A549 (cell line): ENCODE data around the gene EEF2KMT. TPM values are rescaled to one million over a fixed set of nuclear protein-coding genes. Genes with fewer than 3 reads are reported as not detected.

Experiments used
- ATAC-seq, 2 experiments: fragments of 200-7000 bp in 1 of 2; fragments of >200 bp in 1 of 2; cut with Nextera tagmentation in 1 of 2; cut with Tn5 transposase in 1 of 2; 3 replicates each; pipeline versions ENCODE4 v1.8.0 to v1.9.1; 2018 to 2020; ENCODE audit warnings: mild to moderate bottlenecking in 1 of 2, moderate library complexity in 1 of 2
- CTCF ChIA-PET: fragments of 300-600 bp; sonication (Branson Sonifier 250); formaldehyde crosslinking; extraction: SDS; loops from one replicate; lab custom pipeline; 2021; ENCODE audit warnings: antibody characterized with exemption, inconsistent platforms; lab: Yijun Ruan, JAX
- POLR2A ChIA-PET: fragments of 350-600 bp; formaldehyde crosslinking; extraction: SDS; loops from one replicate; lab custom pipeline; 2021; ENCODE audit warnings: antibody characterized with exemption, inconsistent platforms; lab: Yijun Ruan, JAX
- DNase-seq, 2 experiments: peaks; one replicate each; pipeline versions ENCODE4 v3.0.0 to v3.0.0-alpha.2; 2011 to 2016; ENCODE audit warnings: low read depth in 1 of 2, low spot score in 1 of 2
- FAIRE-seq: peaks from 2 replicates; lab custom pipeline; 2011; peaks lifted over from hg19 to GRCh38; lab: Jason Lieb, UNC
- H3K27ac ChIP-seq, 2 experiments: fragments of >200 bp; sonication (Bioruptor Twin); formaldehyde crosslinking; 3 replicates each; pipeline ENCODE4 v1.5.1; 2016 to 2017
- H3K4me1 ChIP-seq: fragments of >200 bp; sonication (Bioruptor Twin); formaldehyde crosslinking; 3 replicates; pipeline ENCODE4 v1.6.1; 2016
- H3K4me2 ChIP-seq: fragments of >200 bp; sonication (Bioruptor Twin); formaldehyde crosslinking; 3 replicates; pipeline ENCODE4 v1.6.1; 2016
- H3K4me3 ChIP-seq: fragments of >200 bp; sonication (Bioruptor Twin); formaldehyde crosslinking; 3 replicates; pipeline ENCODE4 v1.5.1; 2016
- H3K9me3 ChIP-seq: fragments of >200 bp; sonication (Bioruptor Twin); formaldehyde crosslinking; 3 replicates; pipeline ENCODE4 v1.6.1; 2016
- ATOH8 ChIP-seq: fragments of 250-450 bp; sonication (Bioruptor Pico); IDR thresholded peaks from 2 replicates; pipeline ENCODE4 v1.5.0; 2020; ENCODE audit warnings: low read depth, mild to moderate bottlenecking, moderate library complexity
- CBX2 ChIP-seq: fragments of 200-600 bp; sonication (generic); IDR thresholded peaks from 2 replicates; pipeline ENCODE4 v1.6.1; 2016; ENCODE audit warnings: low read depth, mild to moderate bottlenecking, borderline replicate concordance
- CTCF ChIP-seq: fragments of >200 bp; sonication (Bioruptor Twin); formaldehyde crosslinking; IDR thresholded peaks from 3 replicates; pipeline ENCODE4 v1.5.1; 2016
- ESRRA ChIP-seq: fragments of 150-350 bp; IDR thresholded peaks from 2 replicates; pipeline ENCODE4 v1.6.1; 2014; ENCODE audit warnings: mild to moderate bottlenecking, low read length, borderline replicate concordance
- FOSB ChIP-seq: fragments of 250-450 bp; sonication (Bioruptor Pico); IDR thresholded peaks from 2 replicates; pipeline ENCODE4 v1.5.0; 2020; ENCODE audit warnings: mild to moderate bottlenecking, moderate library complexity
- GATA3 ChIP-seq: IDR thresholded peaks from 2 replicates; pipeline ENCODE4 v1.6.1; 2012; ENCODE audit warnings: borderline replicate concordance
- HEYL ChIP-seq: fragments of 250-450 bp; sonication (Bioruptor Pico); IDR thresholded peaks from 2 replicates; pipeline ENCODE4 v1.8.0; 2021; ENCODE audit warnings: mild to moderate bottlenecking, moderate library complexity
- JUNB ChIP-seq: fragments of >200 bp; sonication (Bioruptor Twin); formaldehyde crosslinking; IDR thresholded peaks from 2 replicates; pipeline ENCODE4 v1.6.1; 2016
- KDM5A ChIP-seq: fragments of 200-600 bp; sonication (generic); IDR thresholded peaks from 2 replicates; pipeline ENCODE4 v1.6.1; 2016; ENCODE audit warnings: antibody characterized with exemption, mild to moderate bottlenecking
- NPAS2 ChIP-seq: fragments of 250-450 bp; sonication (Bioruptor Pico); IDR thresholded peaks from 2 replicates; pipeline ENCODE4 v1.8.0; 2022; ENCODE audit warnings: mild to moderate bottlenecking, moderate library complexity, borderline replicate concordance
- POLR2AphosphoS2 ChIP-seq: conservative IDR thresholded peaks from 2 replicates; pipeline ENCODE4 v1.6.1; 2012; ENCODE audit warnings: low read length, improper control_type of control experiment, inconsistent platforms
- RAD21 ChIP-seq, 2 experiments: fragments of >200 bp in 1 of 2; sonication (Bioruptor Twin) in 1 of 2; formaldehyde crosslinking in 1 of 2; IDR thresholded peaks in 1 of 2; conservative IDR thresholded peaks in 1 of 2; 2 replicates in 1 of 2; 3 replicates in 1 of 2; pipeline ENCODE4 v1.6.1; 2012 to 2018; ENCODE audit warnings: inconsistent platforms in 1 of 2
- RARB ChIP-seq: fragments of 250-450 bp; sonication (Bioruptor Pico); IDR thresholded peaks from 2 replicates; pipeline ENCODE4 v1.8.0; 2021; ENCODE audit warnings: mild to moderate bottlenecking, moderate library complexity
- SREBF2 ChIP-seq: fragments of 450-650 bp; IDR thresholded peaks from 2 replicates; pipeline ENCODE4 v1.6.1; 2014; ENCODE audit warnings: mild to moderate bottlenecking, moderate library complexity
- TFCP2L1 ChIP-seq: fragments of 250-450 bp; sonication (Bioruptor Pico); IDR thresholded peaks from 2 replicates; pipeline ENCODE4 v1.5.0; 2021; ENCODE audit warnings: mild to moderate bottlenecking
- TP53 ChIP-seq: fragments of 250-450 bp; sonication (Bioruptor Pico); IDR thresholded peaks from 2 replicates; pipeline ENCODE4 v1.5.0; 2021; ENCODE audit warnings: mild to moderate bottlenecking, moderate library complexity
- ZNF302 ChIP-seq: fragments of 250-450 bp; sonication (Bioruptor Pico); IDR thresholded peaks from 2 replicates; pipeline ENCODE4 v1.9.0; 2021; ENCODE audit warnings: inconsistent platforms, mild to moderate bottlenecking, moderate library complexity
- WGBS: methylation state at CpG from one replicate; pipeline ENCODE4 v1.1.6; 2017; ENCODE audit errors: missing lambda C conversion rate; 5-methylcytosine and 5-hydroxymethylcytosine counted together
- polyA plus RNA-seq, 4 experiments: library from polyadenylated mRNA; depleted of rRNA in 3 of 4; stranded (reverse); fragments of >200 nt; fragmentation: RNase III in 1 of 4; extraction: RNeasy Plus Mini Kit Qiagen cat#74134 plus additional on column Dnase treatment in 1 of 4; gene quantifications; 2 replicates in 3 of 4; 3 replicates in 1 of 4; pipeline ENCODE4 v1.2.3, GENCODE V29; 2011 to 2017
- TF ChIP-seq, protein P1 (sequence below): fragments of >200 bp; sonication (Bioruptor Twin); formaldehyde crosslinking; IDR thresholded peaks from 2 replicates; pipeline ENCODE4 v1.6.1; 2016
- TF ChIP-seq, protein P2 (sequence below): fragments of 200-600 bp; sonication (generic); IDR thresholded peaks from 2 replicates; pipeline ENCODE4 v1.6.1; 2016; ENCODE audit warnings: antibody characterized with exemption, mild to moderate bottlenecking, moderate library complexity

Gene EEF2KMT
- polyA plus RNA-seq, 2 of the 4 experiments (the other 2 are of a cell fraction) = 14.8 to 22.1 TPM

DNA sequence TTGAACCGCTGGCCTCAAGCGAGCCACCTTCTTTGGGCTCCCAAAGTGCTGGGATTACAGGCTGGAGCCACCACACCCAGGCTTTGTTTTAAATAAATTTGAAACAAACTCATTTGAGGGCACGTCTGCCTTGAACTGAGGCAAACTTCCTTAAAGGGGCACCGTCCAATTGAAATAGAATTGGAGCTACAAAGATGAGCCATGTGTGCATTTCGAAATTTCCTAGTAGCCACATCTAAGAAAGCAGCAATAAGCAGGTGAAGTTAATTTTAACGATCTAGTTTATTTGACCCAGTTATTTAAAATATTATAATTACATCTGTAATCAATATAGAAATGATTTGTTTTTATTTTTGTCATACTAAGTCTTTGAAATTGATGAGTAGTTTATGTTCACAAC is 31.1 kb downstream of the EEF2KMT start:
- TF ChIP-seq JUNB (no peak), NPAS2 (CRISPR knock-in tag) (no peak), ZNF302 (CRISPR knock-in tag) (no peak), TFCP2L1 (CRISPR knock-in tag) (no peak), ATOH8 (CRISPR knock-in tag) (no peak), HEYL (CRISPR knock-in tag) (no peak), SREBF2 (no peak), RARB (CRISPR knock-in tag) (no peak), CTCF (no peak)
- FAIRE-seq (no peak), ATAC-seq (no peak), DNase-seq (no peak)
- H3K4me1 ChIP-seq = peaks cover 6% of the 10 kb centered on the region; the same call in 1 of the 3 replicates
- no peak overlapping the region for H3K4me2 ChIP-seq
- CTCF ChIA-PET = interaction anchor here (1.5 kb wide), 1 partner anchor 30 kb away, joined by 3 read pairs; no protein-coding TSS in a partner anchor
- WGBS = 41% methylated on average over 6 of the region's 6 CpGs
- H3K9me3 ChIP-seq = no peaks in the 10 kb centered on the region
- no peak overlapping the region for H3K4me3 ChIP-seq
- POLR2A ChIA-PET = no interaction called here
- H3K27ac ChIP-seq = no peak overlapping the region

- no peak for TF ChIP-seq TP53 (CRISPR knock-in tag)
- TF ChIP-seq, protein P1, sequence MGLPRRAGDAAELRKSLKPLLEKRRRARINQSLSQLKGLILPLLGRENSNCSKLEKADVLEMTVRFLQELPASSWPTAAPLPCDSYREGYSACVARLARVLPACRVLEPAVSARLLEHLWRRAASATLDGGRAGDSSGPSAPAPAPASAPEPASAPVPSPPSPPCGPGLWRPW = no peak
- no peak for TF ChIP-seq KDM5A
- TF ChIP-seq FOSB (CRISPR knock-in tag) = no peak
- no peak for TF ChIP-seq ESRRA
- no peak for TF ChIP-seq CBX2
- TF ChIP-seq, protein P2, sequence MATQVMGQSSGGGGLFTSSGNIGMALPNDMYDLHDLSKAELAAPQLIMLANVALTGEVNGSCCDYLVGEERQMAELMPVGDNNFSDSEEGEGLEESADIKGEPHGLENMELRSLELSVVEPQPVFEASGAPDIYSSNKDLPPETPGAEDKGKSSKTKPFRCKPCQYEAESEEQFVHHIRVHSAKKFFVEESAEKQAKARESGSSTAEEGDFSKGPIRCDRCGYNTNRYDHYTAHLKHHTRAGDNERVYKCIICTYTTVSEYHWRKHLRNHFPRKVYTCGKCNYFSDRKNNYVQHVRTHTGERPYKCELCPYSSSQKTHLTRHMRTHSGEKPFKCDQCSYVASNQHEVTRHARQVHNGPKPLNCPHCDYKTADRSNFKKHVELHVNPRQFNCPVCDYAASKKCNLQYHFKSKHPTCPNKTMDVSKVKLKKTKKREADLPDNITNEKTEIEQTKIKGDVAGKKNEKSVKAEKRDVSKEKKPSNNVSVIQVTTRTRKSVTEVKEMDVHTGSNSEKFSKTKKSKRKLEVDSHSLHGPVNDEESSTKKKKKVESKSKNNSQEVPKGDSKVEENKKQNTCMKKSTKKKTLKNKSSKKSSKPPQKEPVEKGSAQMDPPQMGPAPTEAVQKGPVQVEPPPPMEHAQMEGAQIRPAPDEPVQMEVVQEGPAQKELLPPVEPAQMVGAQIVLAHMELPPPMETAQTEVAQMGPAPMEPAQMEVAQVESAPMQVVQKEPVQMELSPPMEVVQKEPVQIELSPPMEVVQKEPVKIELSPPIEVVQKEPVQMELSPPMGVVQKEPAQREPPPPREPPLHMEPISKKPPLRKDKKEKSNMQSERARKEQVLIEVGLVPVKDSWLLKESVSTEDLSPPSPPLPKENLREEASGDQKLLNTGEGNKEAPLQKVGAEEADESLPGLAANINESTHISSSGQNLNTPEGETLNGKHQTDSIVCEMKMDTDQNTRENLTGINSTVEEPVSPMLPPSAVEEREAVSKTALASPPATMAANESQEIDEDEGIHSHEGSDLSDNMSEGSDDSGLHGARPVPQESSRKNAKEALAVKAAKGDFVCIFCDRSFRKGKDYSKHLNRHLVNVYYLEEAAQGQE = no peak
- TF ChIP-seq RAD21 (conservative IDR thresholded peaks at IDR 0.05 in 1 of 2, IDR thresholded peaks at IDR 0.05 in 1 of 2) = no peak
- no peak for TF ChIP-seq GATA3
- TF ChIP-seq POLR2AphosphoS2 = no peak
- 54% methylated on average over 9 of the region's 10 CpGs for WGBS
- H3K4me1 ChIP-seq = peaks cover 6% of the 10 kb centered on the region; the same call in 1 of the 3 replicates
- FAIRE-seq = no peak
- H3K27ac ChIP-seq = no peak within 1 kb of the TSS
- no peak for DNase-seq
- H3K9me3 ChIP-seq = no peaks in the 10 kb centered on the region
- POLR2A ChIA-PET = no interaction called here
- no peak within 1 kb of the TSS for H3K4me2 ChIP-seq
- CTCF ChIA-PET = interaction anchor here (1.5 kb wide), 1 partner anchor 29 kb away, joined by 3 read pairs; no protein-coding TSS in a partner anchor
- peak in 1 of 2 experiments; percentile 29; a peak in 3 of 6 replicates for ATAC-seq
- H3K4me3 ChIP-seq = no peak within 1 kb of the TSS
These were observed 31.8 kb downstream of the EEF2KMT start, which contains the start of gene C16orf89 for GRCh38 chr16:5065813-5066212. C16orf89 (minus strand) TSS chr16:5065956; CDS start chr16:5065908, 48 bp downstream.
